Activated CD4-positive, alpha-beta T cell treated with anti-CD3 and anti-CD28 coated beads, Interleukin-2, amount 50 U/mL, for 16 hours (primary cell): ENCODE measurements around the gene DLGAP4.
A peak's percentile ranks its signal among the peaks of the same experiment; 100 is the strongest.

ENCODE experiments used
- DNase-seq: peaks from one replicate; pipeline ENCODE4 v3.0.0-alpha.2; 2020

Gene DLGAP4

DNA sequence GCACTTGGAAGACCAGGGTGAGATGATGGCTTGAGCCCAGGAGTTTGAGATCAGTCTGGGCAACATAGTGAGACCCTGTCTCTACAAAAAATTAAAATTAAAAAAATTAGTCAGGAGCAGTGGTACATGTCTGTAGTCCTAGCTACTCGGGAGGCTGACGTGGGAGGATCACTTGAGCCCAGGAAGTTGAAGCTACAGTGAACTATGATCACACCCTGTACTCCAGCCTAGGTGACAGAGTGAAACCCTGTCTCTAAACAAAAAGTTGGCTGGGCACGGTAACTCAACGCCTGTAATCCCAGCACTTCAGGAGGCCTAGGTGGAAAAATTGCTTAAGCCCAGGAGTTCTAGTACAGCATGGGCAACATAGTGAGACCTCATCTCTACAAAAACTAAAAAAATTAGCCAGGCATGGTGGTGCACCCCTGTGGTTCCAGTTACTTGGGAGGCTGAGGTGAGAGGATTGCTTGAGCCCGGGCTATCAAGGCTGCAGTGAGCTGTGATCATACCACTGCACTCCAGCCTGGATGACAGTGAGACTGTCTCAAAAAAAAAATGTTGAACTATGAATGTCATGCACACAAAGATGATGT, 174.4 kb downstream of the DLGAP4 start:
- DNase-seq: no peak

- DNase-seq: no peak
Observed at GRCh38 chr20:36481380-36482043, 175.4 kb downstream of the DLGAP4 start.

GRCh38 chr20:36482044-36482473, 175.9 kb downstream of the DLGAP4 start:
- no peak for DNase-seq

- DNase-seq: no peak
Observed at GRCh38 chr20:36483209-36483918, 177.2 kb downstream of the DLGAP4 start.

GRCh38 chr20:36483919-36484808, 178.0 kb downstream of the DLGAP4 start:
- no peak for DNase-seq

DNA sequence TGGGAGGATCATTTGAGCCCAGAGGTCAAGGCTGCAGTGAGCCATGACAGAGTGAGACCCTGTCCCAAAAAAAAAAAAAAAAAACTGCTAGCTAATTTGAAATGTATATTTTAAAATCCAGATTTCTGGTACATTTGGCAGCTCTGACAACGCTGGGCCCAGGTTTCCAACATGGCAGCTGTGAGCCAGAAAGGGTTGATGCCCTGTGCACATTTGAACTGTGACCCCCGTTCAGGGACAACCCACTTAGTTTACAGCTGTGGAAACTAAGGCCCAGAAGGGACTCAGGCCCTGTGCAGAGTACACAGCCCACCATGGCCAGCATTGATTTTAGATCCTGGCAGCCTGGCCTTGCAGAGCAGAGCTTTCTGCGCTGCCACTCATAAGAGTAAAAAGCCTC, 179.1 kb downstream of the DLGAP4 start:
- no peak for DNase-seq

GRCh38 chr20:36487069-36487468, 180.9 kb downstream of the DLGAP4 start:
- no peak for DNase-seq

DNA sequence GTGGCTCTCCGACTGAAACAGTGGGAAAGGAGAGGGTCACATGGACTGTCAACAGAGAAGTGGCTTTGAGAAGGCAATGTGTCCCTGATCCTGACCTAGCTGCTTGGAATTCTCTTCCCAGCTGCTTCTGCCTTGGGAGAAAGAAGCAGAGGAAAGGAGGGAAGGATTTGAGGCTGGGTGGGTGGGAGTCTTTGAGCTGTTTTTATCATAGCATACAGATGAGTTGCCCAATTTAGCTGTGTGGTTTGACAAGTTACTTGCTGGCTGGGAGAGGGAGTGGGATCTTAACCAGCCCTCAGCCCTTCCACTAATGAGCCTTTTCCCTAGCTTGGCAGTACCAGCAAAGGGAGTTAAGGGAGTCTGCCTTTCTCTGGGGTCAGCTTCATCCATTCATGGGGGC, 184.1 kb downstream of the DLGAP4 start:
- no peak for DNase-seq

DNA sequence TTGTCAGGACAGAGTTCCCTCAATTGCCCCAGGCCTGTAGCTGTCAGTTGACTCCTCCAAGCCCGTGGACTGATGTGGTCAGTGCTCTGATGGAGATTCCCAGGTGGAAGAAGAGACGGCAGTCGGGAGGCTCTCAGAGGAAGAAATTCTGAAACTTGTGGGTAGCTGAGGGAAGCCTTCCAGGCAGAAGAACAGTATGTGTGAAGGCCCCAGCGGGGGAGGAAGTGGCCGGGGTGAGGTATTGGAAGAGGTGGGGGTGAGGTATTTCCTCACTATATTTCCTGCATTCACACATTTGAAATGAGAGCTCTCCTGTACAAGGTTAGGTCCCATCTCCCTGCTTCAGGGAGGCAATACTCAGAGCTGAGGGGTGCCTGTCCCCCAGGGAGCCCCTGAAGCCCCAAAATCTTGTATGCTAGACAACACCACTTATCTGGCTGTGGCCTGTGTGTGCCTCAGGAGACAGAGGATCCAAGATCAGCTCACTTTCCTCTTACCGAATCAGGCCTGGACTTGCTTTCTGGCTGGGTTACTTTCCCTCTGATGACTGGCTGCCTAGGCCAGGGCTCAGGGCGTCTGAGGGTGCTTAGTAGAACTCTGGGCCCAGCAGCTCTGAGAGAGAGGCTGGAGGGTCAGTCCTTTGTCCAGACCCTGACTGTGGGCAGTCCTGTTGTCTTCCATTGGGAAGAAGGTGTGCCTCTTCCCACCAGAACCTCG, 185.9 kb downstream of the DLGAP4 start:
- DNase-seq: peak; percentile 79

GRCh38 chr20:36493051-36493800, 187.1 kb downstream of the DLGAP4 start:
- DNase-seq: peak; percentile 5

DNA sequence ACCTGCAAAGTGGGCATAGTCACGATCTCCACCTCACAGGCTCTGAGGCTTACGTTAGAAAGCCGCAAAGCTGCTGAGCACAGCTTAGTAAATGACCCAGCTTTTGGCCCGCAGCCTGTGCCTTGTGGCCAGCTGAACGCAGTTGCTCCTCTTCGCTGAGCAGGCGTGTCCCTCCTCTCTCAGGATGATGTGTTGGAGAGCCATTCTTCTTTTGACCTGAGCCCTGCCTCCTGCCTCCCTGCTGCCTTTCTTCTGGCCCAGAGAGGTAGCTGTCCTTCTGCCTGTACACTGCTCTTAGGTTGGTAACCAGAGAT, 187.6 kb downstream of the DLGAP4 start:
- DNase-seq: no peak

DNA sequence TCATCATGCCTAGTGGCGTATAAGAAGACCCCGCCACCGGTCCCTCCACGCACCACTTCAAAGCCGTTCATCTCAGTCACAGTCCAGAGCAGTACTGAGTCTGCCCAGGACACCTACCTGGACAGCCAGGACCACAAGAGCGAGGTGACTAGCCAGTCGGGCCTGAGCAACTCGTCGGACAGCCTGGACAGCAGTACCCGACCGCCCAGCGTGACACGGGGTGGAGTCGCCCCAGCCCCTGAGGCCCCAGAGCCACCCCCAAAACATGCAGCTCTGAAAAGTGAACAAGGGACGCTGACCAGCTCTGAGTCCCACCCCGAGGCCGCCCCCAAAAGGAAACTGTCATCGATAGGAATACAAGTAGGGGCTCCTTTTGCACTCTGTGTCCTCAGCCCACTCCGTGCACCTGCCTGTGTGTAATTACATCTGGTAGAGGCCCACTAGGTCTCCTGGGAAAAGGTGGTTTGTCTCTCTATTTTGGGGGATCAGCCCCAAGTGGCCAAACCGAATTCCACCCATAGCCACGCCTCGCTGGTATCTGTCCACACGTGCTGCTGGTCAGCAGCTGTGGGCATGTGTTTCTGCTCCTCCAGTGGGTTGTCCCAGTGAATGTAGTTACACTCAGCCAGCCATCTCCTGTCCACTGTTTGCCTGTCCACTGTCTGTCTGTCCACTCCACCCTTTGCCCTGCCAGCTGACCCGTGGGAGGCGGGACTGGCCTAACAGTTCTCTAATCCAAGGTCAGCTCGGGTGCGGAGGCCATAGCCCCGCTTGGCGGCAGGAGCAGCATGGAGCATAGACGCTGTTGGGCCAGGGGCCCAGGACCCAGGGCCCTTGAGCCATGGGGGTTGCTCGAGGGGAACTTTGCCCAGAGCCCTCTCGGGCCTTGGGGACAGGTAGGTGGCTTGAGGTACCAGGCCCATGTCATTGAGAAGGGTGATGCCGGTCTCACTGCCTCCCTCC, 190.8 kb downstream of the DLGAP4 start:
- no peak for DNase-seq

GRCh38 chr20:36497856-36498255, 191.7 kb downstream of the DLGAP4 start:
- DNase-seq: no peak

DNA sequence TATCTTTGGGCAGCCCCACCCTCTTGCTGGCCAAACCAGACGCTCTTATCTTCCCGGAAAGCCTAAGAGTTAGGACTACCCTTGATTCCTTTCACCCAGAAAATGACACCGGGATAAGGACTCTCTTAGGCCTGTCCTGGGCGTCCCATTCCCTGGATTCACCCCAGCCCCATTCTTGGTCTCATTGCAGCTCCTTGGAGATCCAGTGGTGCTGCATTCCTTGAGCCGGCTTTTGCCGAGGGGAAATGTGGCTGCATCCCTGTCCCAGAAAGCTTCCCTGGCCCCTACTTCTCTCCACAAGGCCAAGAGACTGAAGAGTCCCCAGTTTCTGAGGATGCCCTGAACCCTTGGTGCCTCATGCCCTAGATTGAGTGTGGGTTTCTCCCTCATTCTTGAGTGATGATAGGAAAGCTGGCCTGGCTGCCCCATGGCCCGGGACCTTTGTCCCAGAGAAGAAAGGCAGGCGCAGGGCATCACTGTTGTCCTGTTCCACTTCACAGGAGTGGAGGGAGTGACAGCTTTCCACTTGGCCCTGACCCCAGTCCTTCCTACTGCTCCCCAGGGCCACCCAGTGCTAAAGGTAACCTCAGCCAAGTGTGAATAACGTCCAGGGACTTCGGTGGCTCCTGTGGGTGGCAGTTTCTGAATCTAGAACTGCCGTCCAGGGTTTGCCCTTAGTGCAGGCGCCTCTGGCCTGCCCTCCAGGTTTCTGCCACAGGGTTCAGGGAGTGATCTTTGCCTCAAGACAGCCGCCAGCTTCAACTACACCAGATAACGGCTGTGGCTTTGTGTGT, 192.4 kb downstream of the DLGAP4 start:
- no peak for DNase-seq

DNA sequence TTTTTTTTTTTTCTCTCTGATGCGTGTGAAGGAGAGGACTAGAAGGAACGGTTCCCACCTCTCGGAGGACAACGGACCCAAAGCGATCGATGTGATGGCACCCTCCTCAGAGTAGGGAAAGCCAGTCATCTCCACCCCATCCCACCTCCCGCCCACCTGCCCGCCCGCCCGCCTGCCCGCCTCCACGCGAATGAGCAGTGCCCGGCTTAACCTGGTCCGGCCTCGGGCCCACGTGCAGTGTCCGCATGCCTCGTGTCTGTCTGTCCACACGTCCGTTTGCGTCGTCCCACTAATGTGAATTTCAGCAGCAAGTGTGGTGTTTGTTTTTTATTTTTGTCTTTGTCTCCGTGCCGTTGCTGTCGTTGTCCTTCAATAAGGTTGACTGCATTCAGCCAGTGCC, 193.1 kb downstream of the DLGAP4 start:
- no peak for DNase-seq

- DNase-seq: no peak
Observed at GRCh38 chr20:36499723-36500501, 193.8 kb downstream of the DLGAP4 start.

DNA sequence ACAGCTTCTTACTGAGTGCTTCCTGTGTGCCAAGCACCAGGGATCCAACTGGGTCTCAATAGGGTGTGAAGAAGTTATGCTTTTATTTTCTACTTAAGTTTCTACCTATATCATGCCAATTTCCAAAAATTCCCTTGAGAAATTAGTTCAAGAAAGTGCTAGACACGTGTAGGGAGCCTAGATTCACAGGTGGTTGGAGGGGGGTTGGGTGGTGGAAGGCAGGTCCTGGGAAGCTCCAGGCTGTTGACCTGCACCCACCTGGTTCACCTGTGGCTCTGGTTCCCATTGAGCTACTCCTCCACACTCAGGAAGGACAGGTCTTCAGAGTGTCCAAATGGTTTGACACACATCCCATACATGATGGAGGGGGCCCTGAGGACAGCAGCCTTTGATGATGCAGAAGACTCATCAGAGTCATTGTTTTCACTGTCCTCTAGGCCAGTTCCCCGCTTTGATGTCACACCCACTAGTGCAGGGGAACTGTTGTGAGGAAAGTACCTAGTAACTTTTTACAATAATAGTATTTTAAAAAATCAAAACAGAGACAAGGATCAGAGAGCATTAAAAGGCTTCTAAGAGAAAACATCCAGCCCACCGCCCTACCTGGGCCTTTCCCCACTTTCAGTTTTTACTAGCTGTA, 195.3 kb downstream of the DLGAP4 start:
- no peak for DNase-seq

DNA sequence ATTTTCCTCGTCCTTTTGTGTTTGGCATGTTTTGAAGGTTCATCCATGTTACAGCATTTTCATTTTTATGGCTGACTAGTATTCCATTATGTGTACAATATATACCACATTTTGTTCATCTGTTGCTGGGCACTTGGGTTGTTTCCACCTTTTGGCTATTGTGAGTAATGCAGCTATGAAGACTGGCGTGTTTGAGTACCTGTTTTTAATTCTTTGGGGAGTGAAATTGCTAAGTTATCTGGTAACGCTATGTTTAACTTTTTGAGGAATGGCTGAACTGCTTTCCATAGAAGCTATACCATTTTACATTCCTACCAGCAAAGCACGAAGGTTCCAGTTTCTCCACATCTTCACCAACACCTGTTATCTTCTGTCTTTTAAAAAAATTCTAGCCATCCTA, 198.2 kb downstream of the DLGAP4 start:
- no peak for DNase-seq

GRCh38 chr20:36506253-36506652, 200.1 kb downstream of the DLGAP4 start:
- peak; percentile 23 for DNase-seq
